DMS 273 (cell line): Measurements from ENCODE around the gene VAPA.

ENCODE experiments used
- DNase-seq: peaks from one replicate; lab custom pipeline; 2025; ENCODE audit not compliant: unreplicated experiment; lab: John Stamatoyannopoulos, UW

The VAPA gene

DNA sequence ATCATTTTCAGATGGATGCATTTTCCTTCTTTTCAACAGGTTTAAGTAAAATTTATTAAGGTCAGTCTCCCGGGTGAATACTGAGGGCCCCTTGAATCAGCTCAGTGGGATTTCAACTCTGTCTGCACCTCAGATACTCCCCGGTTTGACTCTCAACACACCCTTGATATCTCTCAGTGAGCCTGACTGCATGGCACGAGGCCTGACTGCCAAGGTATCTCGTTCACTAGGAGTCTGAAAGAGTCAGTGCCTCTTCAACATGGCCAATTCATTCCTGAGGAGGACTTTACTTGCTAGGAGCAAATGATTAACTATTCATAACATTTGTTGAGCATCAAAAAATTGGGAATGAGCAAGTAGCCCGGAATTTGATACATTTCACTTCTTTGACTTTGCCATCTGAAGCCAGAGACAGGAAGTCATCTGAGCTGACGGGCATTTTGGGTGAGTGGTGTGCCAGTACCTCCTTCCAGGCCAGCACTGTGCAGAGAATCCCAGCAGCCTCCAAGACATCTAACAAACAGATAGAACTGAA is 81.0 kb downstream of the VAPA start:
- DNase-seq = no peak

DNA sequence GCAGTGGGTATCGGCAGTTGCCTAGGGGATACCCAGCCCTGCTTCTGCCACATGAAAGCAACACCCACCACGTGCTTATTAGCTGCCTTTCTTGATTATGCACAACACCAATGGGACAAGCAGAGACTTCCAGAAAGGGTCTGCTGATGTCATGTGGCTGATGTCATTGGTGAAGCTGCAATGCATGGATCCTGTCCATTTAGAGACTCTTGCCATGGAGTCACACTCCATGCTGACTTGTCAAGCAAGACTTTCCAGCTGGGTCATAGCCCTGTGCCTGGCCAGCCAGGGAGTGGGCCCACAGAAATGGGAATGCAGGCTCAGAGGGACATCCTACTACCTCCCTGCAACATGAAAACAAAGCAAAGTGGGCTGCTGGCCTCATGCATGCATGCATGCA is 81.8 kb downstream of the VAPA start:
- no peak for DNase-seq

GRCh38 chr18:9996094-9996493 is 82.3 kb downstream of the VAPA start:
- no peak for DNase-seq

GRCh38 chr18:9997711-9998110 is 83.9 kb downstream of the VAPA start:
- DNase-seq = no peak

GRCh38 chr18:9998330-9998729 is 84.5 kb downstream of the VAPA start:
- no peak for DNase-seq

DNA sequence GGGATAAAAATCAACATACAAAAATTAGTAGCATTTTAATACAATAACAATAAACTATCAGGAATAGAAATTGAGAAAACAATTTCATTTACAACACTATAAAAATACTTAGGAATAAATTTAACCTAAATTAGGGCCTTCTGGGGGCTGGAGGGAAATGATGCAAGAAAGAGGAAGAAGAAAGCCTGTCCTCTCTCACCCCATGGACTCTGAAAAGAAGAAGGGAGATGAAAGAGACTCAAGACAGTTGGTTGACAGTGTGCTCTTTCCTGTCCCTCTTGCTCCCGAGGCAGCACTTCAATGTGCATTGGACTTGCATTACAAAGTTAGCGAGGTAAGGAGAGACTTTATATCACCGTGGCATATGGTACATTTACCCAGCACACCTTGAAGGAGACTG is 88.5 kb downstream of the VAPA start:
- no peak for DNase-seq

- DNase-seq = no peak
Measured at GRCh38 chr18:10003281-10003680, 89.5 kb downstream of the VAPA start.

DNA sequence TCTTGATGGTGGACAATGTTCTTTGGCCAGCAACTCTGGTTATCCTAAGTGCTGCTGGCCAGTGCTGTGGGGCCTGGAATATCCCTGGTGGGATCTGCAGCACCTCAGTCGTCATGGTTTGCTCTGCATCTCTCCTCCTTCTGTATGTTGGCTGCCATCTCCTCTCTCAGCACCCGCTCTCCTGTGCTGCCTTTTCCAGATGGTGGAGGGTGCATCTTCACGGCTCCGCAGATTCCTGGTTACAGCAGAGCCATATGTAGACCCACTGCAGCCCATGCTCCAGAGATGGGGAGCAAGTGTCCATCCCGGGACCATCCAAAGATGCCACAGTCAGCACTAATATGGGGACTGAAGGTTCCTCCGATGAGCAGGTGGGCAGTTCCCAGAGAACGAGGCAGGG is 90.0 kb downstream of the VAPA start:
- no peak for DNase-seq

DNA sequence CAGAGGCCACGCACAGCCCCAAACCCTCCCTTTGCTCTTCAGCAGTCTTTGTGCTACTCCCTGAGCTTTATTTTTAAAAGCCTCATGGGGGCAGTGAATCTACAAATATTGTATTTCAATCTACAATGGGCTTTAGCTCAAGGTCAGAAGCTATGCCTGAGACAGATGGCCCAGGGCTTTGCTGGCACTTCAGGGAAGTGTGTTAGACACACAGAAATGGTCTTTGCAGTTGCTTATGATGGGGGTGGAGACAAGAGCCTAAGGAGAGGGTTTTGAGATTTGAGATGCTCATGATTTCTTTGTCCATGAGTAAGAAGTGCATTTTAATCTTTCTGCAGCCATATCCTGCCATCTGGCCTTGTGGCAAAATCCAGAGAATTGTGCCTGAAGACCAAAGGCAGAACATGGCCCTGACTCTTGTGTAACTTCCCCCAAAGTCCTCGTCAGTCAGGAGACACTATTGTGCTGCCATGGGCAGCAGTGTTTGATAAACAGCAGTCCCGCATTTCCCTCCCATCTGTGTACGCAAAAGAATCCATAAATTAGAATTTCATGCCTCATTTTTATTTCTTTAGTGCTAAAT is 92.6 kb downstream of the VAPA start:
- DNase-seq = peak; percentile 92

GRCh38 chr18:10008006-10008647 is 94.3 kb downstream of the VAPA start:
- DNase-seq = no peak
